Measurements from ENCODE around the gene TIMM21.

Gene TIMM21

DNA sequence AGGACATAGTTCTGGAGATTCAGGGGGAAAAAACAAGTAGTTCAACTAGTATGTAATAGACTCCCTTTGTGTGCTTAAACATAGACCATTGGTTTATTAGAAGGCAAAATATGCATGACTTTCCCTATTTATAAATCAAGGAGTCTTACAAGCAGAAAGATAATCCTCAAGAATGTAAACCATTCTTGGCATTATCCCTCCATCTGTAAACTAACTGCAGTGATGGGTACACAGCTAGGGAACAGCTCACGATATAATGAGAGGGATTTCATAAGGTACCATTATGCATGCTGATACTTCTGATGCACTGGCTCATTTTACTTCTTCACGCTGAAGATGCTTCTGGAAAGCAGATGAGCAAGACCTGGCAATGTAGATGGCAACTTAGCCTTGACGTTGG is 1.6 kb upstream of the TIMM21 start:
- DNase-seq (ENCODE audit: low read depth in 1 of 2, low spot score in 1 of 2), result no peak

DNA sequence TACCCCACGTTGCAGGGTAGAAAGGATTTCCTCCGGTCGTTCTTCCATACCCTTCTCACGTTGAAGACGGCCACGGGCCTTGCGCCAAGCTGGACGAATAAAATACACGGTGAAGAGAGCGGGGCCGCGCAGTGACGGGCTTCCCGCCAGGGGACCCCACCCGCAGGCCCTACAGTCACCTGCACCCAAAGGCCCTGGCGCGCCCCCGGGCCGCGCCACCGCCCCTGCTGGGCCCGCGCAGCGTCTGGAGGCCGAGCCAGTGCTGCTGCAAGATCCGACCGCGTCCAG is 888 bp upstream of the TIMM21 start:
- DNase-seq (ENCODE audit: low read depth in 1 of 2, low spot score in 1 of 2), result no peak

DNA sequence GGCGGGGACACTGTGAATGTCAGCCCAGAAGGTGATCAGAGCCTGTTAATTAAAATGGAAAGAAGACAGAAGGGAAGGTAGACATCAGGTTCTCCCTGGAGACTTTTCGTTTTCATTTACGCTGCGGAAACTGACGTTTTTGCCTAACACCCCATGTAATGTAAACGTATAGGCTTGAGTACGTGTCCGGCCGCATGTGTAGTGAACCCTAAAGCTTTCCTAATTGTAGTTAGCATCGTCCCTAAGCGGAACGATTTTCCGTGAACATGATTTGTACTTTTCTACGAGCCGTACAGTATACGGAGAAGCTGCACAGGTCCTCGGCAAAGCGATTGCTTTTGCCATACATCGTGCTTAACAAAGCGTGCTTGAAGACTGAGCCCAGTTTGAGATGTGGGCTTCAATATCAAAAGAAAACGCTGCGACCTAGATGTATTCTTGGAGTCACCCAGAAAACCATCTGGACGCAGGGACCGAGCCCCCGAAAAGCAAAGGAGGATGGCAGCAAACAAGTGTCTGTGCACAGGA is 284 bp downstream of the TIMM21 start:
- DNase-seq (ENCODE audit: low read depth in 1 of 2, low spot score in 1 of 2), result no peak

DNA sequence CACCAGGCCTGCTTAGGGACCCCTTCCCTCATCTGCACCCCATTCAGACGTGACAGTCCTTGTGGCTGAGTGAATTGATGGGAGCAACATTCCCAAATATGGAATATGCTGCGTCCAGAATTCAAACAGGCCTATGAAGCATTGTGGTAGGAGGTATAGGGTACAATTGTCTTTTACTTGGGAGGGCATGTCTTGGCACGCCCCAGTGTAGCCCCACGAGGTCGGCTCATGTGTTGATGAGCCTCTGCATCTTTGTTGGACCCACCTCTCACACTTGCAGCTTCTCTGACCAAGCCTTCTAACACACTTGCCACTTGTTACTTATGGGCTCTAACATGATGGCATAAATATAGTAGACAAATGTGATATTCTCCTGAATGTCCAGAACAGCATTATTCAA is 1.6 kb downstream of the TIMM21 start:
- no peak for DNase-seq (ENCODE audit: low read depth in 1 of 2, low spot score in 1 of 2)

DNA sequence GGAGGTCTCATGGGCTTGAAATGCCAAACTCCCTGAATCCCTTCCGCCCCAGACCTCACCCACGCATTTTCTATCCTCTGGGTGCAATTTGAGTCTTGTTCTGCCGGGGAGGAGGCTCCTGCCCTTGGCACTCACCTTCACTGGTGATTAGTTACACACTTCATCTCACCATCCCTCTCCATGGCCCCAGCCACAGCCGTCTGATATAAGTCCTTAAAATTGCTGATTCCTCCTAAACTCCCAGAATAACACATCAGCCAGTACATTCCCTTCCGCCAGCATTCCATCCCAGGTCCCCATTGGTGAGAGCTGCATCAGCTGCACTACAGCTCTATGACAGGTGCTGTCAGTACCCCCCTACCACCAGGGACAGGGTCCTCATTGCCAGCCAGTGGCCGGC is 3.9 kb downstream of the TIMM21 start:
- DNase-seq (ENCODE audit: low read depth in 1 of 2, low spot score in 1 of 2), result no peak

DNA sequence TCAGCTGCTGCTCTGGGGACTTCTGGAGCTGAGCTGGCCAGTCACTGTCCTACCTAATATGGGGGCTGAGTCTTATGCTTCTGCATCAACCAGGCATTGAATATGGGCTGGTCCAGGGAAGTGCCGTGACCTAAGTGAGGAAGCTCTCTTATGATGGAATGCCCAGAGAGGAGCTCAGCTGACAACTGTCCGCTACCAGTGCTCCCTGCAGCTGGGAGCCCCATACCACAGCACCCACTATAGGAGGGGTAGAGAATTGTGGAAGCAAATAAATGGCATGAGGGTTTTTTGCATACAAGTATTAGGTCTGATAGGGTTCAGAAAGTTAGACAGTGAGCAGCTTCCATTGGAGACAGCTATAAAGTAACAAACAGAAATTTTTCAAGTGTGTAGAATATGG is 4.5 kb downstream of the TIMM21 start:
- no peak for DNase-seq (ENCODE audit: low read depth in 1 of 2, low spot score in 1 of 2)

DNA sequence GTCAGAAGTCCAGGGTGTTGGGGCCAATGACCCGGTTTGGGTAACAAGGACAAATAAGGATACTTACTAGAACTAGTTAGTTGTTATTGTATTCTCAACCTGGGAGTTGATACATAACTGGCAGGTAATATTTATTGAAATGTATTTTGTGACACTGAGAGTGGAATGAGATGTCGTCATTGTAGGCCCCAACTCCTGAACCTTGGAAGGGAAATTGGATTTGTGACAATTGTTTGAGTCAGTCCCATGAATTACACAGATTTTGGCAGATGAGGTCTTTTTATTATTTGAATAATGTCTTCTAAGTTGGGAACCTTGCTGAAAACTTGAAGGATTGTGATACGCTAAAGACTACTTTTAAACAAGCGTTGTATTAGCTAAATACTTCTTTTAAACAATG is 5.1 kb downstream of the TIMM21 start:
- DNase-seq (ENCODE audit: low read depth in 1 of 2, low spot score in 1 of 2), result no peak

DNA sequence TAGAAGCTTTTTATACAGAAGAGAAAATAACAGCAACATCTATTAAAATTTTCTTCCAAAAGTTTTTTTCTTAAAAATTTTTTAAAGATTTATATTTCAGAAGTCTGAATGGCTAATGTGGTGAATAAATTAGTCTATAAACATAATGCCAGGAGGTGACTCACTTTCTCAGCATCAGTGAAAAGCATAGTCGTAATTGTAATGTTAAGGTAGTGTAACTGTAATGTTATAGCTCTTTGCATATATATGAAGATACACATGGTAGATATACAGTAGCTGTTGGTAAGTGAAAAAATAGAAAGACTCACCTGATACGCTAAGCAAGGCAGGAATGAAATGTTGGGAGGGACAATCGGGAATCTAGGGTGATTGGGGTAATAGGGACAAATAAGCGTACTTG is 5.5 kb downstream of the TIMM21 start:
- DNase-seq (ENCODE audit: low read depth in 1 of 2, low spot score in 1 of 2), result no peak

DNA sequence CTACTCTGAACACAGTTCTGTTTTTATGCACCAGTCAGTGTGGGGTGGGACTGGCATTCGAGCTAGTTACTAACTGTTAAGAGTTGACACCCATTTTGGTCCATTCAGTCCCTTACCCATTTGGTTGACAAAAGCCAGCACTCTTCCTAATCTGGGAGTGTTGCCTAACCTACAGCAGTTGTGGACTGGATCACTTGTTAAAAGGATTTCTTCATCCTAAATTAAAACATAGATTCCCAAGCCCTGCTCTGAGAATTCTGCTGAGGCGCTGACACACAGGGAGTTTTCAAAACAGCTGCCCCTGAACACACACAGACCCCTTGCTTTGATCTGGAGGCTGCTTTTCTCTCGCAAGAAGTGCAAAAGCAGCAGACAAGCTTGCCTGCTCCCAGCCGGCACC is 6.4 kb downstream of the TIMM21 start:
- DNase-seq (ENCODE audit: low read depth in 1 of 2, low spot score in 1 of 2), result no peak

DNA sequence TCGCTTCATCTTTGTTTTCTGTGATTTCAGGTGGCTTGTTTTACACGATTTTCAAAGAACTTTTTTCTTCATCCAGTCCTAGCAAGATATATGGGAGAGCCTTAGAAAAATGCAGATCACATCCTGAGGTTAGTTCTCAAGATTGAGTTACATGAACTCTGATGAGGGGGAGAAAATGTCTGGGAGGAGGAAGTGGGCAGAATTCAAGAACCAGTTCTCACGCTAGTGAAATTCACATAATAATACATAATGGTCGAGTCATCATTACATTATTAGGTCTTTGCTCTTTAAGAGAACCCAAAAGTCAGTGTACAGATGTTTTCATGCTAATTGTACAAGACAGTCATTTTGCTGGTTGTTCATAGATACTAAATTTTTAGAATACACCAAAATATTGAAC is 7.0 kb downstream of the TIMM21 start:
- DNase-seq (ENCODE audit: low read depth in 1 of 2, low spot score in 1 of 2), result no peak

DNA sequence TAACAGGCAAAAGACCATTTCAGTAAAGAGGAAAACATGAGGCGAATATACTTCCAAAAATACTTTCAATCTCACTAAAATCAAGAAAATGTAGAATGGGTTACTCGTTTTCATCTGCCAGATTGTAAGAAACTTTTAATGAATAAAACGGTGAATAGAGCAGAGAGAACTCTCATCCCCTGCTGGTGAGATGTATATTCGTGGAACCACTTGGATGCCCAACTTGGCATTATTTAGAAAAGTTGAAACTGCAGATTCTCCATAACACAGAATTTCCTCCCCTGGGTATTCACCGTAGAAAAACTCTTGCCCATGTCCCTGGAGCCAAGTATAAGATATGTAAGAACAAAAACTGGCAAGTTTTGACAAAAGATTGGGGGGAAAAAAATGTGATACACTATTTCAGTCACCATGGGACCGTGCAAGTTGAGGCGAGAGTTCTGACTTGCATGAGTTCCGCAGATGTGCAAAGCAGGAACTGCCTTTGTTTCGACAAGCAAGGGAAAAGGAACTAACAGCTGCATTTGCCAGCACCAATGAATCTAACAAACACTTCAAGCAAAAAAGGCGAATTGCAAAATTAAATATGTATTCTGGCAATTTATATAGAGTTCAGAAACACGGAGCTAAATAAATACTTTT is 14.8 kb downstream of the TIMM21 start:
- DNase-seq (ENCODE audit: low read depth in 1 of 2, low spot score in 1 of 2), result no peak

DNA sequence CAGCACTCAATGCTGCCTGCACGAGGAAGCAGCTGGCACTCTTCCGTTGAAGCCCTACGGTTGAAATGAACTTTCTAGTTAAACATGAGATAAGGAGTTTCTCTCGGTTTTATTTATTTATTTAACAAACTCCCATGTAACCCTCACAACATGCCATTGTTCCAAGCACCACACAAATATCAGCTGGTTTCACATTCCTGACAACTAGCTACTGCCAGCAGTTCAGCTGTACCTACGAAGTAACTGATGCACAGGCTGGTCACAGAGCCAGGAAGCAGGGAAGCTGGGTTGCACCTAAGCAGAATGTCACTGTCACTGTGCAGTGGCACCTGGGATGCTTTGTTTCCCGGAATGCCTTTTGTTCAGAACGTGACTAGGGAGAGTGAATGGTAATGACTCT is 18.1 kb downstream of the TIMM21 start:
- DNase-seq (ENCODE audit: low read depth in 1 of 2, low spot score in 1 of 2), result no peak

DNA sequence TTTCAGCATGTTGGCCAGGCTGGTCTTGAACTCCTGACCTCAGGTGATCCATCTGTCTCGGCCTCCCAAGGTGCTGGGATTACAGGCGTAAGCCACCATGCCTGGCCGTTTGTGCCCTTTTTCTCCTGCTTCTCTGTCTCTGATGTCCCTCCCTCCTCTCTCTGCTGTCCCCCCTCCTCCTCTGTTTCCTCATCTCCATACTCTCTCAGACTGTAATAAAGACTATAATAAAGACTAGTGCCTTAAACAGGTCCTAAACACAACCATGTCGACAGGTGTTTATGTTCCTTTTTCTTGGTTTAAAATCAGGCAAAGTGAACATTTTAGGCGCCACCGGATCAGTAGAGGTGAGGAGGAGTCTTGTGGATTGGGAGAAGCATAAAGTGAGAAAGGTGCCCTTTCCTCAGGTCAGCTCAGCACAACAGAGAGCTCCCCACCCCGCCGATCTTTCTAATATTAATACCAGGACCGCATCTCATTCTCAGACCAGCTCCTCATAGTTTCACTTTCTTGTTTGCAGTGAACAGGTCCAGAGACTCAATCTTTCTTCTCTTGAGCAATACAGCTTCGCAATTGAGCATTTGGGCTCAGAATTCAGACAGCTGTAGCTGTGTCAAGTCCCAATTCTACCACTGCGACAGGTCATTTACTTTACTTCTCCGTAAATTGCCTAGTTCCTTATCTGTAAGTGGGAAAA is 23.7 kb downstream of the TIMM21 start:
- DNase-seq (ENCODE audit: low read depth in 1 of 2, low spot score in 1 of 2), result no peak

DNA sequence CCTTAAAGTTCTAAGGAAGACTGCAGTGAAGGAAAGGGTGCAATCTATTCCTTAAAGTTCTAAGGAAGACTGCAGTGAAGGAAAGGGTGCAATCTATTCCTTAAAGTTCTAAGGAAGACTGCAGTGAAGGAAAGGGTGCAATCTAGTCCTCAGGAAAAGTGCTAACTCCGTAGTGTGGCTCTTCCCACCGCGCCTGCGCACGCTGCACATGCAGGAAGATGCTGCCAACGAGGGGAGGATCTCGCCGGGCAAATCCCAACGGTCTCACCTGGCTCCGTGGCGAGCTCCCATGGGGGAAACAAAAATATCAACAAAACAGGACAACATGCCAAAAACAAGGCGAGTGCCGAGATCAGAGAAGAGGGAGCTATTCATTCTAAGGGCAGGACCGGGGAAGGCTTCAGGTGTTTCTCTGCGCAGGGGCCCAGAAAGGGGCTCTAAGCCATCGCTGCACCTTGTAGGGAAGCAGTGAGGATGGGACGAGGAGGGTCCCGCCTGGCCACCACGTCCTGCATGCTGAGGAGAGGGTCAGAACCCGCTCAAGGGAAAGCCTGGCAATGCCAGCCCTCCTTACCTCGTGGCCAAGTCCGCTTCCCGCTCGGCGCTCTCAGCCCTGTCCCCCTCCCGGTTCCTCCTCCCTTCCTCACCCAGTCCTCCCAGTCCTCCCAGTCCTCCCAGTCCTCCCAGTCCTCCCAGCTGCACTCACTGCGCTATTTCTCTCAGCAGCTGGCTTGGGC is 24.5 kb downstream of the TIMM21 start:
- DNase-seq (ENCODE audit: low read depth in 1 of 2, low spot score in 1 of 2), result no peak

DNA sequence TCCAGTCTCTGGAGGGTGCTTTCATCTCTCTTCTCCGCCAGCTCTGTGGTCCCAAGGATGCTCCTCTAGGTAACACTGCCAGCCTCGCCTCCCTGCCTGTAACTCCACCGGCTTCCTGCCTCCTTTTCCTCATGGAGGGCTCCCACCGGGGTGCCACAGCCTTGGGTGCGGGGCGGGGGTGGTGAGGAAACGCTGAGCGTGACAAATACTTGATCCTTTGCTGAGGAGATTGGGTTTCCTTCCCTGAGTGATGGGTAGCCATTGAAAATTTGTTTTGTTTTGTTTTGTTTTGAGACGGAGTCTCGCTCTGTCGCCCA is 25.1 kb downstream of the TIMM21 start:
- DNase-seq (ENCODE audit: low read depth in 1 of 2, low spot score in 1 of 2), result no peak

DNA sequence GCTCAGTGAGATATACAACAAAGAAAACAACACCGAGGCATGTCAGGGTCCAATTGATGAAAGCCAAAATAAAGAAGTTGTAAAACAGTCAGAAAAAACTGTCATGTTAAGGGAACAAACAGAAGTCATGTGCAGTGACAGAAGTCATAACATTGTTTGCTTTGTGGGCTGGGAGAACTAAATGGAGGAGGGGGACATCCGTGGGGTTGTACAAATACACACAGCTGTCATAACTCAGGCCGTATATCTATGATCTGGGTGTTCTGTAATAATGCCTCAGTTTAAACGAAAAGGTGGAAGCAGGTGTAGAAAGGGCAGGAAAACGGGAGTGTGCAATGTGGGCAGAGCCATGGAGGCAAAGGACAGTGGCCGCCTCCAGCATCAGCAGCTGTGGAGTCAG is 27.3 kb downstream of the TIMM21 start:
- DNase-seq (ENCODE audit: low read depth in 1 of 2, low spot score in 1 of 2), result no peak

DNA sequence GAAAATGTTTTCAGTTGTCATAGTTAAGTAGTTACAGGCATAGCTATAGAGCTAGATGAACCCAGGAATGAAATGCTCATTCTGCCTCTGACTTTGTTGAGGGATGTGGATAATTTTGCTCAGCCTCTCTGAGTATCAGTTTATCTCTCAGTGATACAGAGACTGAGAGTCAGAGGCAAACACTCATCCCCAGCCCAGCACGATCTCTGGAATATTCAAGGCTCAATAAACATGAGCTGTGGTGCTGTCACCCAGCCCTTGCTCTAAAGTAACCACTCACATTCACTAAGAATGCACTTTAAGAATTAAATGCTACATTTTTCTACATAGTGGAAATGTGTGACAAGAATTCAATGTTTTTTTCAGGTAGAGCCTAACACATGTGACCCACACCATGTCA is 30.6 kb downstream of the TIMM21 start:
- no peak for DNase-seq (ENCODE audit: low read depth in 1 of 2, low spot score in 1 of 2)

DNA sequence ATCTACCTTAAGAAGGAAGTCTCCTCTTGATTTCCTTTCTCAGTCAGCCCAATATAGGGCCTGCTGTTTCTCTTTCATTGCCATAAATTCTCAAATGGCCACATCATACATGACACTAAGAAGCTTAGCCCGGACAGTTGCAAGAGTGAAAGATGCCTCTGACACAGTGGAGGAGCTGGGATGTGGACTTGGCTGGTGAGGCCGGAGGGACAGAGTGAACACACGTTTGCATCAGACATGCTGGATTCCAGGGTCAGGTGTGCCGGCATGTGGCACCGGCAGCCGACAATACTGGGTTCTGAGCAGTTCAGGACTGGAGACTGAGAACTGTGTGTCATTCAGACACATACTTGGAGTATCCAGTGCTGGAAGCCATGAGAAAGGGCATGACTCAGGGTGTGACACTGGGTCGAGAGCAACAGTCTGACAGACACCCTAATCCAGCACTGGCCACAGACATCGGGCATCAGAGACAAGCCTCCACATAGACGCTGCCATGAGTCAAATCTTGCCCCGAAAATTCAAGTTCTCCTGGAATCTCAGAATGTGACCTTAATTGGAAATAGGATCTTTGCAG is 31.4 kb downstream of the TIMM21 start:
- no peak for DNase-seq (ENCODE audit: low read depth in 1 of 2, low spot score in 1 of 2)

DNA sequence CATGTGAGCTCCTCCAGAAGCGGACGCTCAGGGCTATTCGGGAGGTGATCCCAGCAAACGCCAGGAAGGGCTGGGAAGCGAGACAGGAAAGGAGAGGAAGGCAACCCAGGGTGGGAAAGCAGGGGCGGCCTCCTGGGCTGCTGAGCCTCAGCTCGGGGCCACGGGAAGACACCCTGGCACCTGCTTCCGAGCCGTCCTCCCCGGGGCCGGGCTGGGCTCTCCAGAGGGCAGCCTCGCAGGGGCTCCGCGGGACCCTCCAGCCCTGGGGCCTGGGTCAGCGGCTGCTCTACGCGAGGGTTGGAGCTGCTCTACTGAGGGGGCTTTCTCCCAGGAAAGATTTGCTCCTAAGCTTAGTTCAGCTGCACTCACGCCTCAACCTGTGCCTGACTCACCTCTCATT is 34.0 kb downstream of the TIMM21 start:
- DNase-seq (ENCODE audit: low read depth in 1 of 2, low spot score in 1 of 2), result no peak

DNA sequence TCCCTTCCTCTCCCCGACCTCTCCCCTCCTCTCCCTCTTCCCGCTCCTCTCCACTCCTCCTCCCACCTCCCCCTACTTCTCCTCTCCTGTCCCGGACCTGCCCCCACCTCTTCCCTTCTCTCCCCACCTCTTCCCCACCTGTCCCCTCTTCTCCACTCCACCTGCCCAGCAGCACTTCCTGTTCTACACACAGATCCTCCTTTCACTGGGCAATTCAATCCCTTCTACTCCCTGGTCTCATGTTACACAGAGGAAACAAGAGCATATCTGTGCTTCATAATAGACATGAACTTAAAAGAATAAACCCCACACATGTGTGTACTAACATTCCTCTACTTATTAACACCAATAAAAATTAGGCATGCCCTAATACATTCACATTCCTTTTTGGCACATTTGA is 34.8 kb downstream of the TIMM21 start:
- no peak for DNase-seq (ENCODE audit: low read depth in 1 of 2, low spot score in 1 of 2)

DNA sequence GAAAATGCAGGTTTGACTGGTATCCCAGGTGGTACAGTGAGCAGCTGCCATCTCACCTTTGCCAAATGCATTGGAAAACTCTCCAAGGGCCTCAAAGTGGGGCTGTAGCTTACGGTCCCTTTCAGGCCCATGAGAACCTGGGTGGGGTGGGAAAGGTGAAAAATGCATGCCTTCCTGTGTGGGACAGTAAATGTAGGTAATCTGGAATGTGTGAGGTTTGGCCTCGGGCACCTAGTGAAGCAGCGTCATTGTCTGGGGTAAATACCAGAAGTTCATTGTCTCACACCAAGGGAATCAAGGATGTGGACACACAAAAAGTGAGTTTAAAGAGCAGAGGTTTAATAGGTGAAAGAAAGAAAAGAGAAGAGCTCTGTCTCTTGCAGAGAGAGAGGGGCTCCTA is 36.6 kb downstream of the TIMM21 start:
- DNase-seq (ENCODE audit: low read depth in 1 of 2, low spot score in 1 of 2), result no peak

DNA sequence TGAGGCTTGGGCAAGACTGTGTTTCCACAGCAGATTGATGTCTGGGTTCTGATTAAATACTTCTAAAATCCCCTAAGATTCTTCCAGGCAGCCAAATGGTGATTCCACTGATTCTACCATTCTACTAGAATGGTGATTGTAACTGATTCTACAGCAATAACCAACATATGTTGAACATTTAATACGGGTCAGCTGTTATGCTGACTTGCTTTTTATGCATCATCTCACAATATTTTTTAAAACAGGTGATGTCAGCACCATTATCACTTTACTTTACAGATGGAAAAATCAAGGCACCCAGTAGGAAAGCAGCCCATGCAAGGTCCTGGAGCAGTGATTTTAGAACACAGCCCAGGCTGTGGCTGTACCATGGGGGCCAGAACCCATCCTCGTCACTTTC is 37.5 kb downstream of the TIMM21 start:
- no peak for DNase-seq (ENCODE audit: low read depth in 1 of 2, low spot score in 1 of 2)

Measured in activated CD4-positive, alpha-beta T cell treated with anti-CD3 and anti-CD28 coated beads, Interleukin-2, amount 50 U/mL, for 24 hours (primary cell).